HCEC 1CT (cell line): Measurements from ENCODE around the gene KRT3.

Experiments used
- DNase-seq: peaks from one replicate; pipeline ENCODE4 v3.0.0-alpha.2; 2017

Gene KRT3

DNA sequence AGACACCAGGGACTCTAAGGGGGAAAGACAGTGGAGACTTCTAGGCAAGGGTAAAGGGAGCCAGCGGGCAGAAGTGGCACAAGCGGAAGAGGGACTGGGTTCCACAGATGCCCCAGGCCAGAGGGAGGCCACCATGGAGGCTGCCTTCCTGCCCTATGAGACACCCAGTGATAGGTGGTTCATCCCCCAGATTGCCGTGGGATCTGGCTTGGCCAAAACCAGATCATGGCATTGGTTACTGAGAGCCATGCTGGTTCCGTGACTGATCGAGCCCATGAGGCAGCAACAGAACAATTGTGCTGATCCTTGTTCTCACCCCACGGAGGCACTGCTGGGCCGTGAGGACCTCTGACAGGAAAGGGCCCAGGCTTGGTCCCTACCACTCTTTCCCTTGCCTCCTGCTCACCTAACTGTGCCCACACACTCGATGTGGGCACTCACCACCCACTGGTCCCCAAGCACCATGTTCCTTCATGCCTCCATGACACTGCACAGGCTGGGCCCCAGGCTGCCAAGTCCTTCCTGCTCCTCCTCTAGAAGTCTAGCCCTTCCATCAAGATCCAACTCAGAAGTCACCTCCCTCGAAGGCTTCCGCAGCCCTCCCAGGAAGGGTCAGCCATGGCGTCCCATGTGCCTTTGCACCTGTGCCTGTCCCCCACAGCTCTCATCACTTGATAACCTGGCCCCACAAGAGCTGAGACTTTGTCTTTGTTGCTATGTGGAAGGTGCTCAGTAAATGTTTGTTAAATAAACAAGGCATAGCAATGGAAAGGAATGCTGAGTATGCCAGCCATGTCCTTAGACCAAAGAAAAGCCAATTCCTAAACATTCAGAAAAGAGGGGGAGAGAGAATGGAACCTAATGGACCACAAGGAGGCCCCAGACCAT lies 30.9 kb upstream of the KRT3 start:
- no peak for DNase-seq

- no peak for DNase-seq
Measured at GRCh38 chr12:52825961-52826360, 30.0 kb upstream of the KRT3 start.

DNA sequence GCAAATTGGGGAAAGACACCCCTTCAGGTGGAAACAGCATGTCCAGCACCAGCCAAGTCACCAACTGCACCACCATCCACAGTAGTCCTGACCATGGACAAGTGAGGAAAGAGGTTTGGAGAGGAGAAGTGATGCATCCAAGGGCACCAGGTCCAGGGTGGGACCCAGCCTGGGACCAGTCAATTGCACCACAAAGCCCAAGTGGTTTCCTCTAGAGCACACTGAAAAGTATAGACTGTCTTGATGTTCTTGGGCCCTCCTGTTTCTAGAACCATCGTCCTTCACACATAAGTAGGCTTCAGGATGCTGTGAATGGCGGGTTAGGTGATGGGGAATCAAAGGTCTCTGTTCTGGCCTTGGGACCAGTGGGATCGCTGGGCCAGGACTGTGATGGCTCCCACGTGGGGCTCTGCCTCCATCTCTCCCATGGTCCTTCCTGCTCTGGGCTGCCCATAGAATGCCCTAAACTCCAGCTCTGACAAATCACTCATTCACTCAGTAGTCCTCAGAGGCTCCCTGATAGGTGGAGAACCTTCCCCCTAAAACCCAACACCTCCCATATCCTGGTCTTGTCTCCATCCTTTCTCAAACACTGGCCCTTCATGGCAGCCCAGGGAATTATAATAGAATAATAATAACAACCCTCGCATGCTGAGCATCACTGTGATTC lies 29.0 kb upstream of the KRT3 start:
- DNase-seq, result no peak

DNA sequence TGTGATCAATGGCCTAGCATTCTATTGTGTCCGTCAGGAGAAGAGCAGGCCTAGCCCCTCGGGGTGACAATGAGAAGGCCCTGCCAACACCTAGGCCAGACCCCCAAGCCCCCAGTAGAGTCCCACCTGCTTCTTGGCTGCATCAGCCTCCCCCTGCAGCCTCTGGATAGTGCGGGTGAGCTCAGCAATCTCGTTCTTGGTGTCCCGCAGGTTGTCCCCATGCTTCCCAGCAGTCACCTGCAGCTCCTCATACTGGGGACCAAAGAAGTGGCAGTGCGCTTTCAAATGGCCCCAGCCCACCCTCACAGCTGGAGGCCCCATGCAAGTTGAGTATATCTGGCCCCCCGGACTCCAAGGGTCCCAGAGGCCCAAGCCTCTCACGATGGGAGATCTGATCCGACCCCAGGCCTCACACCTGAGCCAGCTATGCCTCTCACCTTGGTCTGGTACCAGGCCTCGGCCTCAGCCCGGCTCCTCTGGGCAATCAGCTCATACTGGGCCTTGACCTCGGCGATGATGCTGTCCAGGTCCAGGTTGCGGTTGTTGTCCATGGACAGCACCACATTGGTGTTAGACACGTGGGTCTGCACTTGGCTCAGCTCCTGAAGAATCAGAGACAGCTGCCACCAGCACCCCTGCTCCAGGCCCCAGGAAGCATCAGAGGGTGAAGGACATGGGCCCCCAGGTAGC lies 28.0 kb upstream of the KRT3 start:
- no peak for DNase-seq

GRCh38 chr12:52822771-52823510 lies 27.0 kb upstream of the KRT3 start:
- no peak for DNase-seq

DNA sequence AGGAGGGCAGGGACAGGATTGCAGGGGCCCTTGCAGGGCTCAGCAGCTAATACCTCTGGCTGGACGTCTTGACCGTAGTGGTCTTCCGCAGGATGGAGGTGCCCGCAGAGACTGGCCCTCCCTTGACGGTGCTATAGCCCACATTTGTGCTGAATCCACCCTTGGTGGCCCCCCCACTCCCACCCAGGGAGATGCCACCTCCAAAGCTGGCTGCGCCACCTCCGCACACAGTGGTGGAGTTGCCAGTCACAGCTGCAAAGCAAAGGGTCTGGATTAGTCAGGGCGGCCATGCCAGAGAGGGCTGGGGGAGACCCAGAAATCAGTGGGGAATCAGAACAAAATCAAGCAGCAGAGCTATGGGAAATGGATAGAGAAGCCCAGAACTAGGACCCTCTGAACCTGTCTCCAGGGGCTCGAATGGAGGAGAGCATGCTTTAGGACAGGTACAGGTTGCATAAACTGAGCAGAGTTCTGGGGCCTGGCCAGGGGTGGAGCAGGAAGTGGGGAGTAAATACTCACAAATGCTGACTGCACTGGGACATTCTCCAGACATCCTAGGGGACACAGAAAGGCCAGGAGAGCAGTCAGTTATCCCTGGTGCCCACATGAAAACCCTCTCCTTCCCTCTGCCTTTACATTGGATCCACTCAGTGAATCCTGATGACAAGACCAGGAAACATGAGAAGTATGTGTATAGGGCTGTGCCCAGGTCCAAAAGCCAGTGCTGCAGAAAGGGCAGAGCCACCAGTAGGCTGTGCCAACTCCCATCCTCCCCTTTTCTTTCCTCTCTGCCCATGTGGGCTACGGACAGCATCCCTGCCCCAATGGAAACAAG lies 26.1 kb upstream of the KRT3 start:
- no peak for DNase-seq

- DNase-seq, result no peak
Measured at GRCh38 chr12:52821071-52821730, 25.3 kb upstream of the KRT3 start.

DNA sequence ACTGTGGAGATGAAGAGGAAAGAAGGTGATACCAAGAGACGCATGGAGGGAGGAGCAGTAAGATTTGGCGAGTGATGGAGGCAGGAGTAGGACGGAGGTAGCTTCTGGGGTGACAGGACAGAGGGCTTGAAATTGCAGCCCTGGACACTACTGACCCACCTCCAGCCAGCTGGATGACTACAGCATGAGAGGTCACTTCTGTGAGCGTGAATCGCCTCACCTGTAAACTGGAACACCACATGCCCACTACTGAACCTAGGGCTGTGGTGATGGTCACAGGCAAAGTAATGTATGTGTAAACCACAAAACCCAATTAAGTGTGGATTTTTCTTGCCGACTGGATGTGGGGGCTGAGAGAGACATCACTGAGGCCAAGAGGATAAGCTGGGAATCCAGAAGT lies 24.6 kb upstream of the KRT3 start:
- no peak for DNase-seq

- DNase-seq, result no peak
Measured at GRCh38 chr12:52819731-52820510, 24.0 kb upstream of the KRT3 start.

DNA sequence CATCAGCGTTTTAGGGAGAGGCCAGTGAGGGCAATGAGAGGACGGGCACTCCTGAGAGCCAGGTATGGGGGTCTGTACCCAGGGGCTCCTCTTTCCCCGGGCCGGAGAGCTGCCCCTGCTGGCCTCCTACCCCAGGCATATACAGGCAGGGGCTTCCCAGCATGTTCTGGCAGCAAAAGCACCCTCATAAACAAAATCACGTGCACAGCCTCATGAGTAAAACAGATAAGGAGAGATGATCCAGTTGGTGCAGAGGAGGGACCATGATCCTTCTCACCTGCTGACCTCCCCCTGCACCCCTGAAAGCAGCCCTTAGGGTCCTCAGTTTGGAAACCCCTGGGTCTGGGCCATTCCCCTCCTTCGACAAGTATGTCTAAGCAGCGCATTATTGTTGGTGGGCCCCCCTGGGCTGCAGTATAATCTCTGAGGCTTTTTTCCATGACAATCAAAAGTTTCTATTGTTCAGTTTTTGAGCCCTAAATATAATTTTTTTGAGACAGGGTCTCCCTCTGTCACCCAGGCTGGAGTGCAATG lies 23.0 kb upstream of the KRT3 start:
- DNase-seq, result no peak

- DNase-seq, result no peak
Measured at GRCh38 chr12:52818388-52818787, 22.5 kb upstream of the KRT3 start.

GRCh38 chr12:52817699-52818238 lies 21.9 kb upstream of the KRT3 start:
- DNase-seq, result no peak

DNA sequence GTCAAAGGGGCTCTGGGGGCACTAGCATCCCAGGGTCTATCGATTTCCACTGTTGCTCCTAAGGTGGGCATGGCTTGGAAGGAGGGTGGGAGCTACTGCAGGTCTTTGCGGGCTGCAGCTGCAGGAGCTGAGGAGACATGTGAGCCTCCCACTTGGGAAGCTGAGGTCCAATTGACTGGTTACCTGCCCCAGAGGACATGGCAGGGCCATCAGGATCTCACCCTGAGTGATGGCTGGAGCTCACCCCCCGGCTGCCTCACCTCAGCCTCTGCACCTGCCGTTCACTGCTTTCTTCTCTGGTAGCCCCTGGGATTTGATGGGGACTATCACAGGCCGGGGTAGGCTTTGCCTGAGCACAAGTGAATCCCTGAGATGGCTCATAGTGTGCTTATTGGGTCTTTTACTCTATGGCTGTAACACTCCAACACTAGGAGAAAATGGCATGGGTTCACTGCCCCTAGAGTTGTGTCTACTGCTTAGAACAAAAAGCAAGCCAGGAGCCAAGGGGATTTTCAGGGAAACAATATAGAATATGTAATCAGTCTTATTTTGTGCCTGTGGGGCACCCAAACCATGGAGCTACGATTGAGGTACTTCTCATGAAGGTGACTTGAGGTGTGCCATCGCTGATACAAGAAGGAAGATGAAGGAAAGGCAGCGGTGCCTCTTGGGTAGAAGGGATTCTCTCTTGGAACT lies 21.2 kb upstream of the KRT3 start:
- DNase-seq, result no peak

- no peak for DNase-seq
Measured at GRCh38 chr12:52815676-52816588, 20.0 kb upstream of the KRT3 start.

GRCh38 chr12:52815161-52815560 lies 19.2 kb upstream of the KRT3 start:
- DNase-seq, result no peak

GRCh38 chr12:52814710-52815155 lies 18.8 kb upstream of the KRT3 start:
- no peak for DNase-seq

DNA sequence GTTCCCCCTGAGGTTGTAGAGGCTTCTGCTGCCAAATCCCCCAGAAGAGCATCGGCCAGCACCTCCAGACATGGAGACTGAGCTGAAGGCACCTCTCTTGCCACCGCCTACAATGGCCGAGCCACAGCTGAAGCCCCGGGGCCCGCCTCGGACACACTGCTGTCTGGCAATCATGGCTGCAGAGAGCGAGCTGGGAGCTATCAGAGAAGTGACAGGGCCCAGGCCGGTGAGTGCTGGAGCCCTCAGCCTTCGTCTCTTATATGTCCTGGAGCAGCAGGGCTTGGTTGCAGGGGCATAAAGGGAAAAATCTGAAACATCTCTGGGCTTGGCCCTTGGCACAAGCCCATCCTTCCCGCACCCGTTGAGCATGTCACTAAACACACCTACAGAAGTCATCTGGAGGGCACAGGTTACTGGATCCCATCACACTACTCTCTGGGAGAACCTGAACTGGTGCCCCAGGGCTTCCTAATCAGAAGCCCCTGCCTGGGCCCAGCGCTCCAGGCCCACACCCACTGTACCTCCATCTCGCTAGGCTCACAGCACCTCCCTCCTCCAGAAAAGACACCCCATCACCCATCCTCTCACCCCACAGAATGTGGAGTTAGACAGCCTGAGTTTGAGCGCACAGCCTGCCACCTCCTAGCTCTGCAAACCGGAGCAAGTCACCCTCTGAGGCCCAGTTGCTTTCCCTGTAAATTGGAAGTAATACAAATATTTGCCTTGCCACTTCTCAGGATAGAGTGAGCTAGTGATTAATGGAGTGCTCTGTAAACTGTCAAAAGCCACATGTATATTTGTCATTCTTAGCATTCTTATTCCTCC lies 18.2 kb upstream of the KRT3 start, which contains the start of gene KRT4:
KRT4 (minus strand) TSS at position 232 of the 825 bp plus-strand sequence; CDS start at position 174, 58 bp downstream.
- DNase-seq, result no peak
